Mesothelial cell of epicardium (in vitro differentiated cells): ENCODE data around the gene STAG2. TPM values are rescaled to one million over a fixed set of nuclear protein-coding genes. Genes with fewer than 3 reads are reported as not detected.
"Not testable (repeated sequence)": the region's sequence is repeated elsewhere in the genome, so short reads cannot be mapped to it uniquely, and the experiment has no call there.

Source experiments
- DNase-seq, 2 experiments: peaks; one replicate each; pipeline ENCODE4 v3.0.0; 2021; ENCODE audit warnings: low spot score in 2 of 2; ENCODE audit not compliant: unreplicated experiment in 2 of 2
- H3K27ac Mint-ChIP-seq: 2 replicates; pipeline ENCODE4 v1.8.0; 2021; ENCODE audit warnings: mixed read lengths
- H3K27me3 Mint-ChIP-seq: 2 replicates; pipeline ENCODE4 v1.8.0; 2021; ENCODE audit warnings: low read depth, mixed read lengths
- H3K36me3 Mint-ChIP-seq: 2 replicates; pipeline ENCODE4 v1.8.0; 2021; ENCODE audit warnings: mixed read lengths
- H3K4me1 Mint-ChIP-seq: 2 replicates; pipeline ENCODE4 v1.8.0; 2021; ENCODE audit warnings: mixed read lengths
- H3K4me3 Mint-ChIP-seq: 2 replicates; pipeline ENCODE4 v1.8.0; 2021; ENCODE audit warnings: mild to moderate bottlenecking, moderate library complexity, mixed read lengths
- H3K9me3 Mint-ChIP-seq: 2 replicates; pipeline ENCODE4 v1.8.0; 2021; ENCODE audit warnings: mixed read lengths
- CTCF ChIP-seq: fragments of 200-600 bp; sonication (generic); IDR thresholded peaks from one replicate; pipeline ENCODE4 v1.5.0; 2021; ENCODE audit warnings: antibody characterized with exemption; ENCODE audit not compliant: unreplicated experiment
- total RNA-seq: library from RNA; stranded (reverse); gene quantifications from 3 replicates; pipeline ENCODE4 v1.2.1, GENCODE V29; 2021

STAG2 gene
- total RNA-seq, 1 donor from 2014 or later = 57.7 TPM

GRCh38 chrX:124035657-124036056, 74.2 kb downstream of the STAG2 start:
- H3K9me3 Mint-ChIP-seq = peaks cover 10% of the 10 kb centered on the region
- H3K4me1 Mint-ChIP-seq = peaks cover 7% of the 10 kb centered on the region
- no peak overlapping the region for H3K27ac Mint-ChIP-seq
- TF ChIP-seq CTCF = no peak
- H3K36me3 Mint-ChIP-seq = peaks cover 10% of the 10 kb centered on the region
- no peak for DNase-seq
- no peaks in the 10 kb centered on the region for H3K27me3 Mint-ChIP-seq
- H3K4me3 Mint-ChIP-seq = no peak overlapping the region

GRCh38 chrX:124042042-124042441, 80.5 kb downstream of the STAG2 start:
- Mint-ChIP-seq H3K9me3 (peaks cover 18% of the 10 kb centered on the region), H3K27ac (peak overlapping the region; percentile 5), H3K4me1 (peaks cover 14% of the 10 kb centered on the region), H3K36me3 (peaks cover 2% of the 10 kb centered on the region), H3K27me3 (no peaks in the 10 kb centered on the region), H3K4me3 (no peak overlapping the region)
- no peak for DNase-seq
- TF ChIP-seq CTCF = no peak

- H3K27me3 Mint-ChIP-seq = no peaks in the 10 kb centered on the region
- peaks cover 18% of the 10 kb centered on the region for H3K9me3 Mint-ChIP-seq
- peaks cover 4% of the 10 kb centered on the region for H3K36me3 Mint-ChIP-seq
- H3K27ac Mint-ChIP-seq = no peak overlapping the region
- no peak for TF ChIP-seq CTCF
- H3K4me1 Mint-ChIP-seq = peaks cover 13% of the 10 kb centered on the region
- no peak for DNase-seq
- H3K4me3 Mint-ChIP-seq = no peak overlapping the region
Observed at GRCh38 chrX:124045109-124045508, 83.6 kb downstream of the STAG2 start.

GRCh38 chrX:124084417-124084816, 122.9 kb downstream of the STAG2 start:
- H3K36me3 Mint-ChIP-seq = peaks cover 20% of the 10 kb centered on the region
- peaks cover 20% of the 10 kb centered on the region for H3K9me3 Mint-ChIP-seq
- not testable (repeated sequence) for H3K27me3 Mint-ChIP-seq, H3K4me1 Mint-ChIP-seq, H3K4me3 Mint-ChIP-seq, DNase-seq, H3K27ac Mint-ChIP-seq

GRCh38 chrX:124085063-124085462, 123.6 kb downstream of the STAG2 start:
- peaks cover 18% of the 10 kb centered on the region for H3K9me3 Mint-ChIP-seq
- no peaks in the 10 kb centered on the region for H3K4me1 Mint-ChIP-seq
- H3K36me3 Mint-ChIP-seq = peaks cover 16% of the 10 kb centered on the region
- no peak for TF ChIP-seq CTCF
- H3K27ac Mint-ChIP-seq = no peak overlapping the region
- H3K27me3 Mint-ChIP-seq = no peaks in the 10 kb centered on the region
- DNase-seq = no peak
- no peak overlapping the region for H3K4me3 Mint-ChIP-seq

- TF ChIP-seq CTCF = no peak
- Mint-ChIP-seq H3K27ac (no peak overlapping the region), H3K4me1 (no peaks in the 10 kb centered on the region), H3K27me3 (no peaks in the 10 kb centered on the region), H3K36me3 (peaks cover 17% of the 10 kb centered on the region), H3K9me3 (peaks cover 19% of the 10 kb centered on the region), H3K4me3 (no peak overlapping the region)
- no peak for DNase-seq
Observed at GRCh38 chrX:124086411-124086810, 124.9 kb downstream of the STAG2 start.
